ENCODE data around the gene PRSS57.
A peak's percentile ranks its signal among the peaks of the same experiment; 100 is the strongest.

The PRSS57 gene

GRCh38 chr19:681029-682019 is 13.9 kb downstream of the PRSS57 start:
- no peak for TF ChIP-seq CTCF (IDR thresholded peaks at IDR 0.05)
- peak overlapping the region; percentile 86 for H3K4me3 Mint-ChIP-seq
- peaks cover 12% of the 10 kb centered on the region for H3K27me3 Mint-ChIP-seq (ENCODE audit: low read depth, poor library complexity)
- peaks cover 11% of the 10 kb centered on the region for H3K4me1 Mint-ChIP-seq
- H3K36me3 Mint-ChIP-seq (ENCODE audit: low read depth) = no peaks in the 10 kb centered on the region
- H3K9me3 Mint-ChIP-seq = no peaks in the 10 kb centered on the region
- H3K27ac Mint-ChIP-seq = no peak overlapping the region
- peak; percentile 94 for DNase-seq

- Mint-ChIP-seq H3K4me3 (peak overlapping the region; percentile 86), H3K27me3 (ENCODE audit: low read depth, poor library complexity) (peaks cover 15% of the 10 kb centered on the region), H3K27ac (peak overlapping the region; percentile 98), H3K9me3 (no peaks in the 10 kb centered on the region), H3K36me3 (ENCODE audit: low read depth) (no peaks in the 10 kb centered on the region), H3K4me1 (peaks cover 13% of the 10 kb centered on the region)
- no peak for TF ChIP-seq CTCF (IDR thresholded peaks at IDR 0.05)
- peak; percentile 100 for DNase-seq
Measured at GRCh38 chr19:680287-681028, 14.8 kb downstream of the PRSS57 start.

GRCh38 chr19:679418-680286 is 15.6 kb downstream of the PRSS57 start:
- H3K4me1 Mint-ChIP-seq = peaks cover 19% of the 10 kb centered on the region
- H3K27me3 Mint-ChIP-seq (ENCODE audit: low read depth, poor library complexity) = peaks cover 18% of the 10 kb centered on the region
- no peaks in the 10 kb centered on the region for H3K9me3 Mint-ChIP-seq
- H3K4me3 Mint-ChIP-seq = peak overlapping the region; percentile 80
- no peaks in the 10 kb centered on the region for H3K36me3 Mint-ChIP-seq (ENCODE audit: low read depth)
- H3K27ac Mint-ChIP-seq = no peak overlapping the region
- no peak for TF ChIP-seq CTCF (IDR thresholded peaks at IDR 0.05)
- DNase-seq = peak; percentile 61

- DNase-seq = no peak
- Mint-ChIP-seq H3K4me3 (peak overlapping the region; percentile 80), H3K27me3 (ENCODE audit: low read depth, poor library complexity) (peaks cover 22% of the 10 kb centered on the region), H3K36me3 (ENCODE audit: low read depth) (no peaks in the 10 kb centered on the region), H3K27ac (no peak overlapping the region), H3K4me1 (peaks cover 21% of the 10 kb centered on the region), H3K9me3 (no peaks in the 10 kb centered on the region)
- TF ChIP-seq CTCF (IDR thresholded peaks at IDR 0.05) = no peak
Measured at GRCh38 chr19:678791-679388, 16.4 kb downstream of the PRSS57 start.

All from nephron progenitor cell (in vitro differentiated cells).